Keratinocyte (primary cell): ENCODE data around the gene TBC1D2. TPM values are rescaled to one million over a fixed set of nuclear protein-coding genes. Genes with fewer than 3 reads are reported as not detected.

ENCODE experiments used
- DNase-seq: peaks from one replicate; pipeline ENCODE4 v3.0.0-alpha.2; 2011; ENCODE audit warnings: low read depth, missing footprints, low spot score
- FAIRE-seq: peaks from 2 replicates; lab custom pipeline; 2011; peaks lifted over from hg19 to GRCh38; lab: Jason Lieb, UNC
- H2AFZ ChIP-seq: 2 replicates; pipeline ENCODE4 v1.6.0; 2012; ENCODE audit warnings: low read length, control low read depth, inconsistent platforms; ENCODE audit not compliant: control insufficient read depth
- H3K27ac ChIP-seq: 2 replicates; pipeline ENCODE4 v1.5.1; 2011; ENCODE audit warnings: low read length; ENCODE audit not compliant: control insufficient read depth, insufficient read depth
- H3K27me3 ChIP-seq: 3 replicates; pipeline ENCODE4 v1.6.0; 2011; ENCODE audit warnings: low read length; ENCODE audit not compliant: control insufficient read depth, insufficient read depth; ENCODE audit errors: extremely low read depth
- H3K36me3 ChIP-seq, 2 experiments: 2 replicates in 1 of 2; 3 replicates in 1 of 2; pipeline ENCODE4 v1.5.1; 2011; ENCODE audit warnings: low read length in 2 of 2, mild to moderate bottlenecking in 1 of 2; ENCODE audit not compliant: control insufficient read depth in 2 of 2, insufficient read depth in 2 of 2; ENCODE audit errors: extremely low read depth in 1 of 2
- H3K4me1 ChIP-seq: 3 replicates; pipeline ENCODE4 v1.5.1; 2011; ENCODE audit warnings: low read length; ENCODE audit not compliant: control insufficient read depth, insufficient read depth; ENCODE audit errors: extremely low read depth
- H3K4me2 ChIP-seq: 3 replicates; pipeline ENCODE4 v1.6.0; 2011; ENCODE audit warnings: low read depth, low read length; ENCODE audit not compliant: control insufficient read depth, insufficient read depth; ENCODE audit errors: extremely low read depth
- H3K4me3 ChIP-seq, 3 experiments: fragments of 200-600 bp in 1 of 3; sonication (generic) in 1 of 3; 2 replicates in 2 of 3; 3 replicates in 1 of 3; pipeline ENCODE4 v1.5.1; 2011 to 2016; ENCODE audit warnings: low read length in 3 of 3, mild to moderate bottlenecking in 3 of 3, control low read depth in 2 of 3, inconsistent platforms in 1 of 3, low read depth in 1 of 3, mixed read lengths in 1 of 3, mixed run types in 1 of 3, moderate library complexity in 1 of 3; ENCODE audit not compliant: control insufficient read depth in 2 of 3, insufficient read depth in 2 of 3; ENCODE audit errors: extremely low read depth in 1 of 3
- H3K79me2 ChIP-seq: 2 replicates; pipeline ENCODE4 v1.6.0; 2012; ENCODE audit warnings: low read length; ENCODE audit not compliant: control insufficient read depth, insufficient read depth
- H3K9ac ChIP-seq: 3 replicates; pipeline ENCODE4 v1.6.0; 2011; ENCODE audit warnings: low read length; ENCODE audit not compliant: control insufficient read depth, insufficient read depth; ENCODE audit errors: extremely low read depth
- H3K9me1 ChIP-seq: 3 replicates; pipeline ENCODE4 v1.6.0; 2011; ENCODE audit warnings: low read length; ENCODE audit not compliant: control insufficient read depth, insufficient read depth; ENCODE audit errors: extremely low read depth
- H3K9me3 ChIP-seq: 2 replicates; pipeline ENCODE4 v1.5.1; 2012; ENCODE audit warnings: low read depth, low read length; ENCODE audit not compliant: control insufficient read depth
- H4K20me1 ChIP-seq: 3 replicates; pipeline ENCODE4 v1.6.0; 2011; ENCODE audit warnings: low read length; ENCODE audit not compliant: control insufficient read depth, insufficient read depth; ENCODE audit errors: extremely low read depth
- EZH2 ChIP-seq: IDR thresholded peaks from one replicate; pipeline ENCODE4 v1.6.1; 2012; ENCODE audit warnings: inconsistent platforms, mild to moderate bottlenecking, low read length, moderate library complexity
- dilution Hi-C: fragments of 300-500 bp; cut with MboI; formaldehyde crosslinking; loops from one replicate; pipeline ENCODE4 v1.7.0; 2020; ENCODE audit warnings: low sequenced_read_pairs; ENCODE audit not compliant: extremely low pct_ligation_motif_present
- polyA plus RNA-seq, 5 experiments: library from polyadenylated mRNA; depleted of rRNA in 3 of 5; stranded (reverse) in 3 of 5; stranded (forward) in 1 of 5; unstranded in 1 of 5; fragments of >200 nt; gene quantifications; 1 replicate in 1 of 5; 2 replicates in 3 of 5; 3 replicates in 1 of 5; pipeline versions ENCODE4 v1.2.1 to v1.2.3, GENCODE V29; 2011 to 2012; ENCODE audit warnings: missing spikeins in 2 of 5, low read depth in 1 of 5, low replicate concordance in 1 of 5
- TF ChIP-seq, protein P1 (sequence below), 3 experiments: IDR thresholded peaks in 1 of 3; conservative IDR thresholded peaks in 1 of 3; optimal IDR thresholded peaks in 1 of 3; 2 replicates in 2 of 3; 3 replicates in 1 of 3; pipeline versions ENCODE3 to v1.5.1; 2011; ENCODE audit warnings: low read length in 3 of 3, mild to moderate bottlenecking in 3 of 3, moderate library complexity in 2 of 3, control low read depth in 1 of 3, inconsistent platforms in 1 of 3; ENCODE audit not compliant: insufficient read depth in 2 of 3; ENCODE audit errors: extremely low read depth in 1 of 3

Gene TBC1D2
- polyA plus RNA-seq, 1 donor (not counting 4 experiments of a cell fraction or from before 2014, with no cell fraction given), result 59.2 TPM

GRCh38 chr9:98259791-98260190 is 4.3 kb upstream of the TBC1D2 start:
- H3K79me2 ChIP-seq, result peaks cover 11% of the 10 kb centered on the region
- no peak for FAIRE-seq
- no peak overlapping the region for H3K4me2 ChIP-seq
- H3K27ac ChIP-seq, result no peak overlapping the region
- no peaks in the 10 kb centered on the region for H4K20me1 ChIP-seq
- H3K36me3 ChIP-seq, result no peaks in the 10 kb centered on the region
- H2AFZ ChIP-seq, result no peak overlapping the region
- no peaks in the 10 kb centered on the region for H3K27me3 ChIP-seq
- no peak overlapping the region for H3K4me3 ChIP-seq
- H3K9ac ChIP-seq, result no peak overlapping the region
- dilution Hi-C loops, result no loop called here
- H3K9me1 ChIP-seq, result no peaks in the 10 kb centered on the region
- no peak for TF ChIP-seq EZH2
- TF ChIP-seq, protein P1, sequence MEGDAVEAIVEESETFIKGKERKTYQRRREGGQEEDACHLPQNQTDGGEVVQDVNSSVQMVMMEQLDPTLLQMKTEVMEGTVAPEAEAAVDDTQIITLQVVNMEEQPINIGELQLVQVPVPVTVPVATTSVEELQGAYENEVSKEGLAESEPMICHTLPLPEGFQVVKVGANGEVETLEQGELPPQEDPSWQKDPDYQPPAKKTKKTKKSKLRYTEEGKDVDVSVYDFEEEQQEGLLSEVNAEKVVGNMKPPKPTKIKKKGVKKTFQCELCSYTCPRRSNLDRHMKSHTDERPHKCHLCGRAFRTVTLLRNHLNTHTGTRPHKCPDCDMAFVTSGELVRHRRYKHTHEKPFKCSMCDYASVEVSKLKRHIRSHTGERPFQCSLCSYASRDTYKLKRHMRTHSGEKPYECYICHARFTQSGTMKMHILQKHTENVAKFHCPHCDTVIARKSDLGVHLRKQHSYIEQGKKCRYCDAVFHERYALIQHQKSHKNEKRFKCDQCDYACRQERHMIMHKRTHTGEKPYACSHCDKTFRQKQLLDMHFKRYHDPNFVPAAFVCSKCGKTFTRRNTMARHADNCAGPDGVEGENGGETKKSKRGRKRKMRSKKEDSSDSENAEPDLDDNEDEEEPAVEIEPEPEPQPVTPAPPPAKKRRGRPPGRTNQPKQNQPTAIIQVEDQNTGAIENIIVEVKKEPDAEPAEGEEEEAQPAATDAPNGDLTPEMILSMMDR (optimal IDR thresholded peaks at IDR 0.05 in 1 of 3, IDR thresholded peaks at IDR 0.05 in 1 of 3, conservative IDR thresholded peaks at IDR 0.05 in 1 of 3; ENCODE audit: extremely low read depth in 1 of 3, insufficient read depth in 2 of 3, low read length in 3 of 3), result no peak
- H3K9me3 ChIP-seq, result no peaks in the 10 kb centered on the region
- H3K4me1 ChIP-seq, result peaks cover 4% of the 10 kb centered on the region
- DNase-seq, result no peak

- FAIRE-seq, result no peak
- peaks cover 41% of the 10 kb centered on the region for H3K79me2 ChIP-seq
These were observed 1.3 kb upstream of the TBC1D2 start for GRCh38 chr9:98256756-98257155.

More at GRCh38 chr9:98256756-98257155, 1.3 kb upstream of the TBC1D2 start:
- Histone ChIP-seq H2AFZ (peak overlapping the region; percentile 95), H3K27ac (peak overlapping the region; percentile 83), H3K4me3 (peak overlapping the region; percentile 77 to 93 (median 91)), H3K9me1 (no peaks in the 10 kb centered on the region), H3K9ac (peak overlapping the region; percentile 82), H3K9me3 (no peaks in the 10 kb centered on the region), H4K20me1 (no peaks in the 10 kb centered on the region), H3K4me2 (peak overlapping the region; percentile 97), H3K36me3 (peaks cover 4 to 13% of the 10 kb centered on the region in 2 experiments), H3K27me3 (no peaks in the 10 kb centered on the region), H3K4me1 (peaks cover 24% of the 10 kb centered on the region)
- no peak for TF ChIP-seq EZH2
- TF ChIP-seq, protein P1 (optimal IDR thresholded peaks at IDR 0.05 in 1 of 3, IDR thresholded peaks at IDR 0.05 in 1 of 3, conservative IDR thresholded peaks at IDR 0.05 in 1 of 3; ENCODE audit: extremely low read depth in 1 of 3, insufficient read depth in 2 of 3, low read length in 3 of 3), result no peak
- dilution Hi-C loops, result no loop called here
- no peak for DNase-seq
